ENCODE measurements around the gene MAP2K5.

MAP2K5 gene

GRCh38 chr15:67585681-67586080, 43.2 kb downstream of the MAP2K5 start:
- ATAC-seq = no peak

GRCh38 chr15:67587331-67587730, 44.8 kb downstream of the MAP2K5 start:
- ATAC-seq = no peak
- TF ChIP-seq ZFP30 (CRISPR knock-in tag; IDR thresholded peaks at IDR 0.05) = no peak
- TF ChIP-seq ARNTL (CRISPR knock-in tag; IDR thresholded peaks at IDR 0.05; ENCODE audit: borderline replicate concordance, low read depth) = no peak
- TF ChIP-seq CSDC2 (CRISPR knock-in tag; IDR thresholded peaks at IDR 0.05) = no peak
- no peak for TF ChIP-seq ISL1 (CRISPR knock-in tag; IDR thresholded peaks at IDR 0.05)
- TF ChIP-seq GLIS3 (CRISPR knock-in tag; IDR thresholded peaks at IDR 0.05) = no peak
- no peak for TF ChIP-seq SNAI2 (CRISPR knock-in tag; IDR thresholded peaks at IDR 0.05)
- TF ChIP-seq PATZ1 (CRISPR knock-in tag; IDR thresholded peaks at IDR 0.05; ENCODE audit: borderline replicate concordance) = no peak
- TF ChIP-seq ZNF70 (CRISPR knock-in tag; IDR thresholded peaks at IDR 0.05) = no peak
- TF ChIP-seq CREB5 (CRISPR knock-in tag; IDR thresholded peaks at IDR 0.05; ENCODE audit: low read depth) = no peak
- no peak for TF ChIP-seq ZC3H10 (CRISPR knock-in tag; IDR thresholded peaks at IDR 0.05)

More at GRCh38 chr15:67585681-67586080, 43.2 kb downstream of the MAP2K5 start:
- TF ChIP-seq ZNF70 (CRISPR knock-in tag; IDR thresholded peaks at IDR 0.05) (no peak), PPARA (CRISPR knock-in tag; IDR thresholded peaks at IDR 0.05; ENCODE audit: borderline replicate concordance) (no peak), CSDC2 (CRISPR knock-in tag; IDR thresholded peaks at IDR 0.05) (no peak), TSHZ2 (CRISPR knock-in tag; IDR thresholded peaks at IDR 0.05) (no peak), RARB (CRISPR knock-in tag; IDR thresholded peaks at IDR 0.05) (no peak), ISL1 (CRISPR knock-in tag; IDR thresholded peaks at IDR 0.05) (no peak), POU6F1 (CRISPR knock-in tag; IDR thresholded peaks at IDR 0.05; ENCODE audit: borderline replicate concordance, low read depth) (no peak), ZNF8 (CRISPR knock-in tag; IDR thresholded peaks at IDR 0.05) (no peak), BACH2 (CRISPR knock-in tag; IDR thresholded peaks at IDR 0.05; ENCODE audit: borderline replicate concordance) (no peak), ZFP3 (CRISPR knock-in tag; IDR thresholded peaks at IDR 0.05) (no peak), PATZ1 (CRISPR knock-in tag; IDR thresholded peaks at IDR 0.05; ENCODE audit: borderline replicate concordance) (no peak), ESRRG (CRISPR knock-in tag; IDR thresholded peaks at IDR 0.05) (no peak), CSRNP3 (CRISPR knock-in tag; IDR thresholded peaks at IDR 0.05) (no peak), GLIS3 (CRISPR knock-in tag; IDR thresholded peaks at IDR 0.05) (no peak)

GRCh38 chr15:67587754-67588153, 45.3 kb downstream of the MAP2K5 start:
- TF ChIP-seq CREB5 (CRISPR knock-in tag; IDR thresholded peaks at IDR 0.05; ENCODE audit: low read depth) = no peak
- TF ChIP-seq ZNF70 (CRISPR knock-in tag; IDR thresholded peaks at IDR 0.05) = no peak
- no peak for TF ChIP-seq ARNTL (CRISPR knock-in tag; IDR thresholded peaks at IDR 0.05; ENCODE audit: borderline replicate concordance, low read depth)
- TF ChIP-seq SNAI2 (CRISPR knock-in tag; IDR thresholded peaks at IDR 0.05) = no peak
- TF ChIP-seq PPARA (CRISPR knock-in tag; IDR thresholded peaks at IDR 0.05; ENCODE audit: borderline replicate concordance) = no peak
- no peak for TF ChIP-seq RARB (CRISPR knock-in tag; IDR thresholded peaks at IDR 0.05)
- no peak for TF ChIP-seq CSRNP3 (CRISPR knock-in tag; IDR thresholded peaks at IDR 0.05)
- no peak for TF ChIP-seq TOX (CRISPR knock-in tag; IDR thresholded peaks at IDR 0.05; ENCODE audit: borderline replicate concordance)
- no peak for TF ChIP-seq ZFP3 (CRISPR knock-in tag; IDR thresholded peaks at IDR 0.05)
- TF ChIP-seq ZFP30 (CRISPR knock-in tag; IDR thresholded peaks at IDR 0.05) = no peak
- no peak for TF ChIP-seq ESRRG (CRISPR knock-in tag; IDR thresholded peaks at IDR 0.05)
- no peak for TF ChIP-seq ZC3H10 (CRISPR knock-in tag; IDR thresholded peaks at IDR 0.05)
- no peak for ATAC-seq
